Skin epidermis (tissue), 12 donors: ENCODE measurements around the gene CCDC12.

Experiments
- H3K27ac ChIP-seq, 21 experiments: fragments of 200-600 bp; sonication (generic) in 11 of 21; one replicate each; pipeline ENCODE4 v1.5.0; 2020; ENCODE audit warnings: mild to moderate bottlenecking in 3 of 21, inconsistent platforms in 2 of 21, moderate library complexity in 2 of 21
- H3K4me3 ChIP-seq, 7 experiments: fragments of 200-600 bp; sonication (generic) in 2 of 7; one replicate each; pipeline ENCODE4 v1.5.0; 2020; ENCODE audit warnings: inconsistent platforms in 2 of 7, mild to moderate bottlenecking in 2 of 7, moderate library complexity in 1 of 7

The CCDC12 gene

GRCh38 chr3:46976326-46977190, at the start of gene CCDC12:
TSS of gene CCDC12 (minus strand) at chr3:46976745. CDS start at chr3:46976732, 13 bp downstream.
- Histone ChIP-seq H3K27ac (peak within 1 kb of the TSS; percentile 77 to 98 (median 96)), H3K4me3 (peak within 1 kb of the TSS; percentile 46 to 90 (median 75))

- no peak overlapping the region for H3K4me3 ChIP-seq
- peak overlapping the region in 1 of 21 experiments; percentile 26 for H3K27ac ChIP-seq
Measured at GRCh38 chr3:47024932-47025331, 48.4 kb upstream of the CCDC12 start.

GRCh38 chr3:47022641-47023071, 46.1 kb upstream of the CCDC12 start:
- peak overlapping the region in 4 of 21 experiments; percentile 11 to 73 (median 28) for H3K27ac ChIP-seq
- no peak overlapping the region for H3K4me3 ChIP-seq

GRCh38 chr3:47020311-47020710, 43.8 kb upstream of the CCDC12 start:
- peak overlapping the region in 1 of 21 experiments; percentile 35 for H3K27ac ChIP-seq

GRCh38 chr3:47019201-47019600, 42.7 kb upstream of the CCDC12 start:
- Histone ChIP-seq H3K27ac (peak overlapping the region in 3 of 21 experiments; percentile 19 to 62 (median 52)), H3K4me3 (no peak overlapping the region)

More at GRCh38 chr3:47020311-47020710, 43.8 kb upstream of the CCDC12 start:
- no peak overlapping the region for H3K4me3 ChIP-seq

- Histone ChIP-seq H3K27ac (peak overlapping the region in 4 of 21 experiments; percentile 34 to 62 (median 46)), H3K4me3 (no peak overlapping the region)
Measured at GRCh38 chr3:47018269-47018611, 41.7 kb upstream of the CCDC12 start.

- Histone ChIP-seq H3K27ac (peak overlapping the region in 7 of 21 experiments; percentile 25 to 62 (median 34)), H3K4me3 (no peak overlapping the region)
Measured at GRCh38 chr3:47017504-47018268, 41.1 kb upstream of the CCDC12 start.

GRCh38 chr3:47016934-47017435, 40.4 kb upstream of the CCDC12 start:
- H3K4me3 ChIP-seq, result no peak overlapping the region
- H3K27ac ChIP-seq, result peak overlapping the region in 6 of 21 experiments; percentile 6 to 62 (median 36)

GRCh38 chr3:47016086-47016933, 39.8 kb upstream of the CCDC12 start:
- Histone ChIP-seq H3K4me3 (no peak overlapping the region), H3K27ac (peak overlapping the region in 5 of 21 experiments; percentile 6 to 62 (median 27))

GRCh38 chr3:47015151-47015550, 38.6 kb upstream of the CCDC12 start:
- peak overlapping the region in 2 of 21 experiments; percentile 3 to 46 for H3K27ac ChIP-seq
- H3K4me3 ChIP-seq, result no peak overlapping the region

GRCh38 chr3:47014036-47014435, 37.5 kb upstream of the CCDC12 start:
- no peak overlapping the region for H3K4me3 ChIP-seq
- H3K27ac ChIP-seq, result no peak overlapping the region

- Histone ChIP-seq H3K27ac (no peak overlapping the region), H3K4me3 (no peak overlapping the region)
Measured at GRCh38 chr3:47013231-47013630, 36.7 kb upstream of the CCDC12 start.

- Histone ChIP-seq H3K27ac (peak overlapping the region in 1 of 21 experiments; percentile 31), H3K4me3 (no peak overlapping the region)
Measured at GRCh38 chr3:47012342-47013230, 36.0 kb upstream of the CCDC12 start.

- H3K27ac ChIP-seq, result no peak overlapping the region
- H3K4me3 ChIP-seq, result no peak overlapping the region
Measured at GRCh38 chr3:47011371-47011770, 34.8 kb upstream of the CCDC12 start.

- H3K27ac ChIP-seq, result peak overlapping the region in 1 of 21 experiments; percentile 76
- no peak overlapping the region for H3K4me3 ChIP-seq
Measured at GRCh38 chr3:47010910-47011309, 34.4 kb upstream of the CCDC12 start.

GRCh38 chr3:47010111-47010712, 33.7 kb upstream of the CCDC12 start:
- H3K4me3 ChIP-seq, result peak overlapping the region; percentile 27 to 48 (median 41)
- peak overlapping the region in 19 of 21 experiments; percentile 50 to 89 (median 84) for H3K27ac ChIP-seq

GRCh38 chr3:47009225-47010110, 32.9 kb upstream of the CCDC12 start:
- Histone ChIP-seq H3K4me3 (peak overlapping the region; percentile 27 to 48 (median 41)), H3K27ac (peak overlapping the region; percentile 47 to 89 (median 81))
